ENCODE results near the gene RPS6KA4.

The RPS6KA4 gene

GRCh38 chr11:64327993-64328392, 31.0 kb upstream of the RPS6KA4 start:
- no peak for FAIRE-seq

GRCh38 chr11:64330888-64331287, 28.1 kb upstream of the RPS6KA4 start:
- no peak for FAIRE-seq

- no peak for FAIRE-seq
Measured at GRCh38 chr11:64331569-64332371, 27.2 kb upstream of the RPS6KA4 start.

- no peak for FAIRE-seq
Measured at GRCh38 chr11:64333556-64333955, 25.4 kb upstream of the RPS6KA4 start.

GRCh38 chr11:64334764-64335735, 23.9 kb upstream of the RPS6KA4 start:
- no peak for FAIRE-seq

- no peak for FAIRE-seq
Measured at GRCh38 chr11:64337538-64338249, 21.3 kb upstream of the RPS6KA4 start.

GRCh38 chr11:64338716-64339115, 20.2 kb upstream of the RPS6KA4 start:
- FAIRE-seq: no peak

GRCh38 chr11:64339286-64339685, 19.7 kb upstream of the RPS6KA4 start:
- no peak for FAIRE-seq

- no peak for FAIRE-seq
Measured at GRCh38 chr11:64339754-64340408, 19.1 kb upstream of the RPS6KA4 start, which contains the start of gene CCDC88B. TSS of gene CCDC88B (plus strand) at chr11:64340204. CDS start at chr11:64340267, 63 bp downstream.

GRCh38 chr11:64340671-64341335, 18.2 kb upstream of the RPS6KA4 start:
- FAIRE-seq: no peak

- FAIRE-seq: no peak
Measured at GRCh38 chr11:64341429-64341828, 17.5 kb upstream of the RPS6KA4 start.

GRCh38 chr11:64341851-64342791, 16.8 kb upstream of the RPS6KA4 start:
- no peak for FAIRE-seq

GRCh38 chr11:64342869-64343745, 15.9 kb upstream of the RPS6KA4 start:
- no peak for FAIRE-seq

- no peak for FAIRE-seq
Measured at GRCh38 chr11:64343767-64344559, 15.0 kb upstream of the RPS6KA4 start.

GRCh38 chr11:64344787-64345186, 14.2 kb upstream of the RPS6KA4 start:
- FAIRE-seq: no peak

- no peak for FAIRE-seq
Measured at GRCh38 chr11:64347193-64347867, 11.6 kb upstream of the RPS6KA4 start.

- FAIRE-seq: no peak
Measured at GRCh38 chr11:64348383-64349024, 10.5 kb upstream of the RPS6KA4 start.

GRCh38 chr11:64349025-64349387, 10.0 kb upstream of the RPS6KA4 start:
- no peak for FAIRE-seq
